ENCODE measurements around the gene PFKP.
"Not testable (repeated sequence)": the region's sequence is repeated elsewhere in the genome, so short reads cannot be mapped to it uniquely, and the experiment has no call there.

The PFKP gene

DNA sequence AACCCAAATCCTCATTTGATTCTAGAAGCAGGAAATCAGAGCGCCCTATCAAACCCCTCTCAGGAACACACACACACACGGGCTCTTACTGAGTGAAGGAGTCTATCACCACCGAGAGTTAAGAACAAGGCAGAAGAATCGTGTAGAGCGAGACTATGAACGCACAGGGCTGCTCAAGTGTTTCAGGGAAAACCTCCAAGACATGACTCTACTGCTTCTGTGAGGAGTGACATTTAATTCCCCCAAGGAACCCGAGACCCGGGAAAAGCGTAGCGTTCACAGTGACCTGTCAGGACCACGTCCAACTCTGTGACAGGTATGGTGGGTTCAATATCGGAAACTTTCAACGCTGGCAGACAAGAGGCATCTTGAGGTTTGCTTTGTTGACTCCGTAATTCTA is 83.6 kb downstream of the PFKP start:
- DNase-seq (ENCODE audit: low read depth in 1 of 2, low spot score in 1 of 2), result no peak

DNA sequence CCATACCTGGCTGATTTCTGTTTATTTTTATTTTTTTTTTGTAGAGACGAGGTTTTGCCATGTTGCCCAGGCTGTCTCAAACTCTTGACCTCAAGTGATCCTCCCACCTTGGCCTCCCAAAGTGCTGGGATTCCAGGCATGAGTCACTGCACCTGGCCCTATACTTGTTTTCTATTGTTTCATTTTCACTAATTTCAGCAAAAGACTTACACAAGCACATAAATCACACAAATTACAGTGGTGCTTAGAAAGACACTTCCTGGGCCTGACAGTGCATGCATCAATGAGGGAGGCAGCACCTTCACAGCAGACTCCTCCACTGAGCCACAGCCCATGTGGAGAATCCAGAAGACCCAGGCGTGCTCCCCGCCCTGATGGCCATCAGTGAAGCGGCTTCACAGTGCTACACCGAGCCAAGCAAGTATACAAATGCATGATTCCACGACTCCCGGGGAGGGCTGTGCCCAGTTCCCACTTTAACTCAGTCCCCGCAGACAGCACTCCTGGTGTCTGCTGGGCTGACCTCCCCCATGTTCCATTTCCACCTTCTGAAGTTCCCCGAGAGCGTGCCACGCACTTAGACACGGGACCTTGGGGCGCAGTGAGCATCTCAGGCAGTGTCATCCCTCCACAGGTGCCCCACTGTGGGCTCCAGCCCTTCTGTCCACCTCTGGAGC is 84.7 kb downstream of the PFKP start:
- DNase-seq (ENCODE audit: low read depth in 1 of 2, low spot score in 1 of 2), result no peak

DNA sequence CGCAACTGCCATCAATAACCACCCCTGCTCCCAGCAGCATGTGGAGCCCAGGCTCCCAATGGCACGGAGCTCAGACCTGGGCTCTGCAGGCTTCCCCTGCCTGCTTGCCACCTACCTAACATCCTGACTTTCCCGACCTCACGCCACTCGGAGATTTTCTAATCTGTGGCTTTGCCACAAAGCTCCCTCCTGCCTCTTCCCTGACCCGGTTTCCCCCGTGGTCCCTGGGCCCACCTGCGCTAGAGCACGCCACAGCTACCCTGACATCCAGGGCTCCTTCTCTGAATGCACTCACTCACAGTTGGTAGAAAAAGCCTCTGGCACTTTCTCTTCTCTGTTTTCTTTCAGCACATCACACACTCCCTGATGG is 85.2 kb downstream of the PFKP start:
- DNase-seq (ENCODE audit: low read depth in 1 of 2, low spot score in 1 of 2), result no peak

DNA sequence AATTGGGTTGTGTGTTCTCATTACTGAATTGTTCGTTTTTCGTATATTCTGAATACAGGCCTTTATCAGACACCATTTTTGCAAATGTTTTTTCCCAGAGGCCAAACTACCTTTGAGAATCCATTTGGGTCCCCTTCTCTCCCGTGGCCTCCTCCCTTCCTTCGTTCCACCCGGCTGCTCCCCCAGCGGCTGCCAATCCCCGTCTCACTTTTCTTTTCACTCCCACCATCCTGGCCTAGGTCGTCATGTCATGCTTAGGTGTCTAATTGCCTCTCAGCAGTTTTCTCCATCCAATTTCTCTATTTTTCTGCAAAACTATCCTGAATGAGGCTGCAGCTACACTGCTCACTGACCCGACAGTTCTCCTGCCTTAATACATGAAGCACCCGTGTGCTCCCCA is 87.3 kb downstream of the PFKP start:
- DNase-seq (ENCODE audit: low read depth in 1 of 2, low spot score in 1 of 2), result no peak

DNA sequence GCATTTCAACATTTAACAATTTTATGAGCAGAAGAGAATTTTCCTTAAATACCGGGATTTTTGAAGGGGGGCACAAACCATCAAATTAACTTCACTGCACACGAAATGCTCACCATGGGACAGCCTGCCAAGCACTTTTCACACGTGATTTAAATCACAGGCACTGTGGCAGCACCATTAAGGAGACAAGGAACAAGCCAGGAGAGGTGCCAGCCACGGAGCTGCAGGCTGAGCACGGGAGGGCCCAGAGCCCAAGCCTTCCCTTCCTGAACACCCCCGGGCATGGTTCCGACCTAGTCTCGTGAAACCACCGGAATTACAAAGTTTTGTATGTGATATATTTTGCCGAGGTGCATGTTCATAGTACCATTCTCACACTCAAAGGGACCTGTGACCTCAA is 91.8 kb downstream of the PFKP start:
- DNase-seq (ENCODE audit: low read depth in 1 of 2, low spot score in 1 of 2), result no peak

DNA sequence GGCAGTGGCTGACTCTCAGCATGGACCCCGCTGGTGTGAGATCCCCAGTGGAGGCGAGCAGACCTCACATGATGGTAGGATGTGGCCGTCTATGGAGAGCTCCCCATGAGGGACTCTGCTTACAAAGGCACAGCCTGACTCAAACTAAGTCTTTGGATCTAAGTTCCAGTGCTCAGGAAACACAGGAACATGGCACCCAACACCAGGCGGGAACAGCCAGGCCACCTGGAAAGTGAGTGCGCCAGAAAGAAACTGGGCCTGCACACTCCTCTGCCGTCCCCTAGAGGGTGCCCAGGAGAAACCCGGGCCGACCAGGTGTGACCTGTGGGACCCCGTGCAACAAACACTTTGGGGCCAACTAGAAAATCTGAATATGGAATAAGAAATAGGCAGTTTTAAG is 95.2 kb downstream of the PFKP start:
- no peak for DNase-seq (ENCODE audit: low read depth in 1 of 2, low spot score in 1 of 2)

DNA sequence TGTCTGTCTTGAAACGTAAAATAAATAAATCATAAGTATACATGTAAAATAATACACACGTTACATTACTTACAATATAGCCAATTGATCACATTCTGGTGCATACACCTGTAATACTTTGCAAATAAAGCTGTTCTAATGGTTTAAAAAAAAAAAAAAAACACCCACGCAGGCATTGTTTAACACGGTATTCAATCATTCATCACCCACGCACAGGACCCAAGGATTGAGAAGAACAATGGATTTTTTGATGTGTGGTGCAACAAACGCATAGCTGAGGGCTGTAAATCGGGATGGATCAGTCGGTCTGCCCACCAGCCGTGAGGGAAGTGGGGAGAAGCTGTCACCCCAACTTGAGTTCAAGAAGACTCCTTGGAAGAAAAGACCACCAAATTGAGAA is 96.5 kb downstream of the PFKP start:
- DNase-seq (ENCODE audit: low read depth in 1 of 2, low spot score in 1 of 2), result no peak

DNA sequence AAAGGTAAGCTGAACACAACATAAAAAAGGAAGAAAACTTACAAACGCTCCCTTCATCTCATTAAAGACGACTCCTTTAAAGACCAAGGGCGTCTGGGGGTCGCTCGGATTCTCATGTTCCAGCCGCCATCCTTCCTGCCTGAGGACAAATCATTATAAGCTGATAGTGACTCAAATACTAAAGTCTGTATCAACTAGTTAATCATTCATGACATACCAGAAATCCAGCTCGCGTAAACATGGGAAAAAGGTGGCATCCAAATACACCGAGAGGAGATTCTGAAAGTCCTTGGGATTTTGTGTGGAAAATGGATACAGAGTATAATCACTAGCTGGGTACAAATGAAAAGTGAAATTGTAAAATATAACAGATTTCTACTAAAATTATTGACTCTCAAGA is 97.8 kb downstream of the PFKP start:
- DNase-seq (ENCODE audit: low read depth in 1 of 2, low spot score in 1 of 2), result no peak

DNA sequence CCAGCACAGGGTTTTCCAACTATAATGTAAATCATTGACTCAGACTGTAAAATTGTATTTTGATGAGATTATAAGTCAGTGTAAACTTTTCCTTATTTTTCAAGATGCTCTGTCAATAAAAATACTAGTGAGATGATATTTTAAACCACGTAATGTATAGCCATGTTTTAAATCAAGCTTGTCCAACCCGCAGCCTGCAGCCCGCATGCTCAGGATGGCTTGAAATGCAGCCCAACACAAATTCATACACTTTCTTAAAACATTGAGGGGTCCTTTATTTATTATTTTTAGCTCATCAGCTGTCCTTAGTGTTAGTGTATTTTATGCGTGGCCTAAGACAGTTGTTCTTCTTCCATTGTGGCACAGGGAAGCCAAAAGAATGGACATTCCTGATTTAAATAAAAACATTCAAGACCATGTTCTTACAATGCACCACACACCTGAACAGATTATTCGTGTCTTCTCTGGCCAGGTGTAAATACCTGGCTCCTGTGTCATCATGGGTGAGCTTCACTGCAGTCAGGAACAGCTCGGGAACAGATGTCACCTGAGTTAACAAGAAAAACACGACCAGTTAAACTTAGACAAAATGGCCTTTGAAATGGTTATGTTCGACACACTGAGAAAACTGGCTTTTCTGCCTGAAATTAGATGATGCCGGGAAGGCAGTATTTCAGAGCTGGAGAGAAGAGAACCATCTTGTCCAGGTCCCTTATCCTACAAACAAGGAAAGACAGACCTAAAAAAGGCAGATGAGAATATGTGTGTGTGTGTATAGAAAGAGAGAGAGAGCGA is 99.3 kb downstream of the PFKP start:
- no peak for DNase-seq (ENCODE audit: low read depth in 1 of 2, low spot score in 1 of 2)

DNA sequence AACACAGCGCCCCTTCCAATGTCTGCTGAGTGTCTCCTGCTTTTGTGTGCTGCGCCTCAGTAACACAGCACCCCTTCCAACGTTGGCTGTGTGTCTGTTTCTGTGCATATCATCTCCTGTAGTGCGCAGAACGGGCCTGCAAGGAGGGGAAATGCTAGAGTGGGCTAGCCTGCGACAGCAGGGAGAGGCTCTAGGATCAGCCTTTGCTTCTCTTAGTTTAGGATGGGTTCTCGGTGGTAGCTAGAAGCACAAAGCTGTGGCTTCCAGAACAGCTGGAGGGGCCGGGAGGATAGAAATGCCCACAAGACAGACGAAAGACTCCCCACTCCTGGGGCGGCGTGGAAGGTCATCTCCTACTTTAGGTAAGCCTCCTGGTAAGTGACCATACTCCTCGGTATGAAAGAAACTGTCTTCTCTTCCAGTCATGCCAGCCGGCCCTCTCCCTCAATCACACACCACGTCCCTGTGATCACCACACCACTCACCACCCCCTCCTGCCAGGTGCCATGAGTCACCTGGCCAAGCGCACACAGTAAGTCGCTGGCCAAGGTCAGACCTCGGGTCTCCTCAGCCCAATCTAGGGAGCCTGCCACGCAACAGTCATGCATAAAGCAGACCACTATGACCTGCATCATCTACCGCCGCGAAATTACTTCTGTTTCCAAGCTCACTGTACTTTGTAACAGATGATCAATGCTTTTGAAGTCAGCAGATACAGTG is 100.4 kb downstream of the PFKP start:
- no peak for DNase-seq (ENCODE audit: low read depth in 1 of 2, low spot score in 1 of 2)

DNA sequence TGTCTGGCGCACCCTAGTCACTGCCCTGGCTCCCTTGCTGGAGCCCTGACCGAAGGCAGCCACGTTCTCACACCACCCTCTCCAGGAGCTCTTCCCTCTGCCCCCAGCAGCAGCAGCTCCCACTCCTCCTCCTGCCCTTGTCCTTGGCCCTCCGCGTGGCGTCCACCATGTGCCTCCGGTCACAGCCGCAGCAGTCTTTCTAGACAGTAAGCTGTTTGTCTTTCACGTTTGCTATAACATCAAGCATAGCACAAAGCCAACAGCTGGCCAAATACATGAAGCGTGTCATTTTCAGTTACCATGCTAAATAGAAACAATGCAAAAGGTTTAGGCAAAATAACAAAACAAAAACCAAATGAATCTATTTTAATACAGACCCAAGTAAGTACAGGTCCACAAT is 101.9 kb downstream of the PFKP start:
- DNase-seq (ENCODE audit: low read depth in 1 of 2, low spot score in 1 of 2), result no peak

DNA sequence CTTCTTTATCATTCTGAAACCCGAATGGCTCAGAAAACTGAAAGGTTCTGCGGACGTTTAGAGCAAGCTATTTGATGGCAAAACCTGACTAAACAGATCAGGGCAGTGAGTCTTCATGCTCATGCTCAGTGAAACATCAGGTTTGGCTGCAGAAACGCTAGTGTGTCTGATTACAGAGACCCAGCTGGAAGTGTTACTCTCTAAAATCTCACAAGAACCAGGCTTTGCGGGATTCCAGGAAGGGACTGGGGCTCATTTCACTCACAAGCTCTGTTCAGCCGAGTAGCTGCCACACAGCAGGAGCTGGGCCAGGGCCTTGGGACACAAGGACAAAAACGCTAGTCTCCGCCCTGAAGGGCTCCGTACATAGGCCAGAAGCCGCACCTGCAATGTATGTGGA is 102.3 kb downstream of the PFKP start:
- no peak for DNase-seq (ENCODE audit: low read depth in 1 of 2, low spot score in 1 of 2)

DNA sequence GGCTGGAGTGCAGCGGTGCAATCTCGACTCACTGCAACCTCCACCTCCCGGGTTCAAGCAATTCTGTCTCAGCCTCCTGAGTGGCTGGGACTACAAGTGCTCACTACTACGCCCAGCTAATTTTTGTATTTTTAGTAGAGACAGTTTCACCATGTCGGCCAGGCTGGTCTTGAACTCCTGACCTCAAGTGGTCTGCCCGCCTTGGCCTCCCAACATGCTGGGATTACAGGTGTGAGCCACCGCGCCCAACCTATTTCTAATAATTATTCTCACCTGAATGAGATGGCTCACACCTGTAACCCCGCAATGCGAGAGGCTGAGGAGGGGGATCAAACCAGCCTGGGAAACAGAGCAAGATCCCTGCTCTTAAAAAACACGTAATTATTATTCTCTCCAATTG is 104.1 kb downstream of the PFKP start:
- DNase-seq (ENCODE audit: low read depth in 1 of 2, low spot score in 1 of 2), result not testable (repeated sequence)

DNA sequence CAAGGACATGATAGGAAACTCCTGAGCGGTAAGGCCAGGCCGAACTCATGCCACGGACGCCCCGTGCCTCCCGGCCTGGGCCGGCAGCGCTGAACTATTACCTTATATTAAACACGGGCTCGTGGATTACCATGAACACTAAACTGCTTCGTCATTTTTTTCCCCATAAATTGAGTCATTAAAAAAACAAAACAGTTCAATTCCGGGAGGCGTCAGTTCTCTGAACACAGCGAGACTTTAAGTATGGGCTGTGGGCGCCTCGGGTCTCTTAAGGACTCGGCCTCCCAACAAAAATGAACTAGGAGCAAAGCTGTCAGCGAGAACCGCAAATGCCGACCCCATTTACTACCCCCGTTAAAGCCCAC is 104.7 kb downstream of the PFKP start:
- DNase-seq (ENCODE audit: low read depth in 1 of 2, low spot score in 1 of 2), result no peak

DNA sequence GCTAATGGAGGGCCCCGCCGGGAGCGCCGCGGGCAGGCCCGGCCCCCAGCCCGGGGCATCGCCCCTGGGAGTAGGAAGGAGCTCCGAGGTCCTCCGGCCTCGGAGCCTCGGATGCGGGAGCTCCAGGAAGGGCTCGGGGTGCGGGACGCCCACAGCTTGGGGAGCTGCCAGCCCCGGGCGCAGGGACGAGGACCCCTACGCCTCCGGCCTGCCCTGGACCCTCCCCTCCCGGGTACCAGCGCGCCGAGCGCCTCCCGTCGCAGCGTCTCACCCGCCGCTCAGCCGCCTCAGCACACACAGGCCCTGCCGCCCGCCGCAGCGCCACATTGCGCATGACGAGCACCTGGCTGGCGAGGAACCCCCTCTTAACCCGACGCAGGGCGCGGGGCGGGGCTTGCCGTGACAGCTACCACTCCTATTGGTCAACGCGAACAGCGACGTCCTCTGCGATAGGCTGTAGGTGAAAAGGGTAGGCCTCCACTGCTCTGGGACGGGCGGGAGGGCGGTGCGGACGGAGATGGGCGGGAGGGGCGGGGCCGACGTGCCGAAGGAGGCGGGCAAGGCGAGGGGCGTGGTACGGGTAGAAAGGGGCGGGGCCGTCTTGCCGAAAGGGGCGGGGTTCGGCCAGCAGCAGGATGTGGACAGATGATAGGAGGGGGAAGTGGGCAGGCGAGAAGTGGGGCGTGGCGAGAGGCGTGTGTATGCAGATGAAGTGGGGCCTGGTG is 105.3 kb downstream of the PFKP start, which contains the start of gene PITRM1:
PITRM1 (minus strand) TSS at position 337 of the 725 bp plus-strand sequence; CDS start at position 327, 10 bp downstream.
- peak; percentile 98 to 99 for DNase-seq (ENCODE audit: low read depth in 1 of 2, low spot score in 1 of 2)

DNA sequence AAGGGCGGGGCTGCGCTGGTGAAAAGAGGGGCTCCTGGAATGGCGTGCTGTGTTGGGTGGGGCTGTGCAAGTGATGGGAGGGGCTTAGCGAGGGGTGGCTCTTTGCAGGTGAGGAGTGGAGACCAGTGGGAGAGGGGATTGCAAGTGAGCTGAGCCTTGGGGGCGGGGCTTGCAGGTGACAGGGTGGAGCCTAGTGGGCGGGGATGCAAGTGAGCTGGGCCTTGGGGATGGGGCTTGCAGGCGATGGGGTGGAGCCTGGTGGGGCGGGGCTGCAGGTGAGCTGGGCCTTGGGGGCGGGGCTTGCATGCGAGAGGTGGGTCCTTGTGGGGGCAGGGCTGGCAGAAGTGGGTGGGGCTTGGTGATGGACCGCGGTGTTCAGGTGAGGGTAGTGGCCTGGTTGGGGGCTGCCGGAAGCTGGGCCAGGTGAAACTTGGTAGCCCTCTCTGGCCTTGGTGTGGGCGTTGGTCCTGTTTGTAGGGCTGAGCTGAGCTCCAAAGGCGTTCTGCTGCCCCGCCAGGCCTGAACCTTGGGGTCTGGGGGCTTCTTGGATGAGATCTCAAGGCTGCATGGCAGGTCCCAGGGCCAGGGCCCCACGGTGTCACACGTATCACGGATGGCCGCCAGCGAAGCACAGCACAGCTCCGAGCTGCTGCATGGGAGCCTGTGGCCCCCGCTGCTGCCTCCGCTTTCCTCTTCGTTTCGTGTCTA is 106.0 kb downstream of the PFKP start:
- DNase-seq (ENCODE audit: low read depth in 1 of 2, low spot score in 1 of 2), result no peak

DNA sequence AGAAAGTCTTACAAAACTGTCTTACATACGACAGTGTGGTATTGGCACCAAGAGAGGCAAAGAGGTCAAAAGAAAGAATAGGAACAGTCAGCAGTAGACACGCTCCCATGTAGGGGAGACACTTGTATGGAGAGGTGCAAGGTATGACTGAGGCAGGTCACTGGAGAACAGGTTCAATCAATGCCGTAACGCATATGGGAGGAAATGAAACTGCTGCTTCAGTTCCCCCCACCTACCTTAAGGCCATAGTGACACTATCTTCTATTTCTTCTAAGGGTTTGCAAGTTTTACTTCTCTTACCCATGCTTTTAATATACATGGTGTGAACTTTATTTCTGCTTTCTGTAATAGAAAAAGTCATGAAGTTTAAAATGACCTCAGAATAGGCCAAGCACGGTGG is 110.7 kb downstream of the PFKP start:
- DNase-seq (ENCODE audit: low read depth in 1 of 2, low spot score in 1 of 2), result no peak

DNA sequence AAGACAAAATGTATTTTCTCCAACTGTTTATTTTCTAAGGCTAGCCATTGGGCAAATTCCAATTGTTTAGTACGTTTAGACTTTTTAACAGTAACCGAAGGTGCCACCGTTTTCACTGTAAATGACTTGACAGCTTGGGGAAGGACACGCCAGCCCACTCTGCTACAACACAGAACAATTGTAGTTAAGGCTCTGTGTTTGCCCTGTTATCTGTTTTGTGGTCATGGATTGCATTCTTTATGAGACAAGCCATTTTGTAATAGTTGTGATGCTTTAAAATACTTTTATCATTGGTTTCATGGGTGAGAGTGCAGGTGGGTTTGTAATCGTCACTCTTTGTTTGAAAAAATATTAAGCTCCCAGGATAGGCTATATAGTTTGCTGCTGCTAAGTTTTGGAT is 111.8 kb downstream of the PFKP start:
- no peak for DNase-seq (ENCODE audit: low read depth in 1 of 2, low spot score in 1 of 2)

DNA sequence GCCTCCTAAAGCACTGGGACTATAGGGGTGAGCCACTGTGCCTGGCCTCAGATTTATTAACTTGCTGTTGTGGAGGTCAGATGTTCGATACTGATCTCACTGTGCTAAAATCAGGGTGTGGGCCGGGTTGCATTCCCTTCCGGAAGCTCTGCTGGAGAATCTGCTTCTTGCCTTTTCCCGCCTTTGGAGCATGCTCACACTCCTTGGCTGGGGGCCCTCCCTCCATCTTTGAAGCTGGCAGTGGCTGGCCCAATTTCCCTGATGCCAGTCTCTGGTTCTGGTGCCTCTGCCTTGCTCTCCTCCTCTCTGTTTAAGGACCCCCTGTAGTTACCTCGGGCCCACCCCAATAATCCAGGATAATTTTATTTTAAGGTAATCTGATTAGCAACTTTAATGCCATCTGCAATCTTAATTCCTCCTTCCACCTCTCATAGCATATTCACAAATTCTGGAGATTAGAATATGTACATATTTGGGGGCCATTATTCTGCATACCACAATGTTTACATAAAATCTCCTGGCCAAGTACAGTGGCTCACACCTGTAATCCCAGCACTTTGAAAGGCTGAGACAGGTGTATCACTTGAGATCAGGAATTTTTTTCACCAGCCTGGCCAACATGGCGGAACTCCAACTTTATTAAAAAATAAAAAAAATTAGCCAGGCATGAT is 113.1 kb downstream of the PFKP start:
- DNase-seq (ENCODE audit: low read depth in 1 of 2, low spot score in 1 of 2), result no peak

DNA sequence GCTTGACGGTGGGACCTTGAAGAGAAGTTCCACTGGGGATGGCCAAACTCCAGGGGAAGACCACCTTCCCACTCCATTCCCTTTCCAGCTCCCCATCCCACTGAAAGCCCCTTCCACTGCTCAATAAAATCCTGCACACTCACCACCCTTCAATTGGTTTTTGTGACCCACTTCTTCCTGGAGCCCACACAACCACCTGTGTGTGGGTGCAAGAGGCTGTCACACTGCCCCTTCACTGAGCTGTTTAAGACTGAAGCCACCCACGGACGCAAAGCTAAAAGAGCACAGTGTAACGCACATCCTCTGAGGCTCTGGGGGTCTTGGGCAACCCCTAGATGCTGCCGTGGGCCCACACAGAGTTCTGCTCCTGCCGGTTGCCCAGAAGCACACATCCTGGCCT is 118.0 kb downstream of the PFKP start:
- DNase-seq (ENCODE audit: low read depth in 1 of 2, low spot score in 1 of 2), result no peak
